HFFc6 (cell line): Measurements from ENCODE around the gene FHIT. TPM values are rescaled to one million over a fixed set of nuclear protein-coding genes. Genes with fewer than 3 reads are reported as not detected.

Experiments
- DNase-seq: peaks from one replicate; pipeline ENCODE4 v3.0.0-alpha.2; 2018
- H3K27ac Mint-ChIP-seq: 2 replicates; pipeline ENCODE4 v1.8.0; 2020; ENCODE audit warnings: mild to moderate bottlenecking, mixed read lengths
- H3K27me3 Mint-ChIP-seq: 2 replicates; pipeline ENCODE4 v1.8.0; 2021; ENCODE audit warnings: mild to moderate bottlenecking, moderate library complexity, mixed read lengths; ENCODE audit not compliant: insufficient read depth
- H3K36me3 Mint-ChIP-seq: 2 replicates; pipeline ENCODE4 v1.8.0; 2021; ENCODE audit warnings: low read depth, mixed read lengths
- H3K4me1 Mint-ChIP-seq: 2 replicates; pipeline ENCODE4 v1.8.0; 2020; ENCODE audit warnings: low read depth, mixed read lengths
- H3K4me3 Mint-ChIP-seq: 2 replicates; pipeline ENCODE4 v1.8.0; 2020; ENCODE audit warnings: mild to moderate bottlenecking, moderate library complexity, mixed read lengths
- H3K9me3 Mint-ChIP-seq: 2 replicates; pipeline ENCODE4 v1.8.0; 2020; ENCODE audit warnings: mild to moderate bottlenecking, mixed read lengths
- total RNA-seq, 6 experiments: library from RNA; stranded (reverse); fragmentation: NEBNext Ultra II Directional; extraction: Animal tissue kit (Norgen Biotek cat#: 25700); gene quantifications; 2 replicates in 1 of 6; 3 replicates in 5 of 6; pipeline ENCODE4 v1.2.3, GENCODE V29; 2021
- TF ChIP-seq, protein P1 (sequence below): fragments of 200-600 bp; sonication (generic); IDR thresholded peaks from 2 replicates; pipeline ENCODE4 v1.5.0; 2021; ENCODE audit warnings: antibody characterized with exemption, mild to moderate bottlenecking

FHIT gene
- total RNA-seq, 6 experiments from 2014 or later = 0.33 to 0.38 TPM; not detected in 4

DNA sequence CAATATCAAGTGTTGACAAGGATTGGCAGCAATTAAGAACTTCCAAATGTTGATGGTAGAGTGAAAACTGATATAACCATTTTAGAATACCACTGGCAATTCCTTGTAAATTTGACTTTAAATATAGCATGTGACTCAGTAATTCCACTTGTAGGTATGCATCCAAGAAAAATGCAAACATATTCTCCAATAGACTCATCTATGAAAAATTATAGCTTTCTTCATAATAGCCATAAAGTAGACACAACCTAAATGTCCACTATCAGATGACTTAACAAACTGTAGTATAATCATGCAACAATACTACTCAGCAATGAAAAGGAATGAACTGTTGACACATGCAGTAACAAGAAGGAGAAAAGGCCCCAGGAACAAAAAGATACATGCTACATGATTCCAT, 988.1 kb downstream of the FHIT start:
- DNase-seq = no peak
- no peaks in the 10 kb centered on the region for H3K36me3 Mint-ChIP-seq
- TF ChIP-seq, protein P1, sequence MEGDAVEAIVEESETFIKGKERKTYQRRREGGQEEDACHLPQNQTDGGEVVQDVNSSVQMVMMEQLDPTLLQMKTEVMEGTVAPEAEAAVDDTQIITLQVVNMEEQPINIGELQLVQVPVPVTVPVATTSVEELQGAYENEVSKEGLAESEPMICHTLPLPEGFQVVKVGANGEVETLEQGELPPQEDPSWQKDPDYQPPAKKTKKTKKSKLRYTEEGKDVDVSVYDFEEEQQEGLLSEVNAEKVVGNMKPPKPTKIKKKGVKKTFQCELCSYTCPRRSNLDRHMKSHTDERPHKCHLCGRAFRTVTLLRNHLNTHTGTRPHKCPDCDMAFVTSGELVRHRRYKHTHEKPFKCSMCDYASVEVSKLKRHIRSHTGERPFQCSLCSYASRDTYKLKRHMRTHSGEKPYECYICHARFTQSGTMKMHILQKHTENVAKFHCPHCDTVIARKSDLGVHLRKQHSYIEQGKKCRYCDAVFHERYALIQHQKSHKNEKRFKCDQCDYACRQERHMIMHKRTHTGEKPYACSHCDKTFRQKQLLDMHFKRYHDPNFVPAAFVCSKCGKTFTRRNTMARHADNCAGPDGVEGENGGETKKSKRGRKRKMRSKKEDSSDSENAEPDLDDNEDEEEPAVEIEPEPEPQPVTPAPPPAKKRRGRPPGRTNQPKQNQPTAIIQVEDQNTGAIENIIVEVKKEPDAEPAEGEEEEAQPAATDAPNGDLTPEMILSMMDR = no peak
- H3K4me1 Mint-ChIP-seq = no peaks in the 10 kb centered on the region
- H3K9me3 Mint-ChIP-seq = peaks cover 20% of the 10 kb centered on the region
- H3K27me3 Mint-ChIP-seq = no peaks in the 10 kb centered on the region
- no peak overlapping the region for H3K4me3 Mint-ChIP-seq
- H3K27ac Mint-ChIP-seq = no peak overlapping the region

DNA sequence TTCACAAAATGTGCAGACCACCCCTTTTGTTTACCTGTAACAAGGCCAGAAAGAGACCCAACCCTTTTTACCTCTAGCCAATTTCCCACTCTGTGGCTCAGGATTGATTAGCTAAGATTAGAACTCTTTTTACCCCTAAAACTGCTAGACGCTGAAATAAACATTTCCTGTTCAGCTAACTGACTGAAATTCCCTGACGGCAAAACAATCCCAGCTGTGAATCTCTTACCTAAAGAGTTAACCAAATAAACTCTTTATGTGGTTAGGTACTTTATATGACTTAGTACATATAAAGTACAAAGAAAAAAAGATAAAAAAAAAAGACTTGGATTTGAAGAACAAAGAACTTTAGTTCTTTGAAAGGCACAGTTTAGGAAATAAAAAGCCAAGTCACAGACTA, 988.7 kb downstream of the FHIT start:
- H3K4me3 Mint-ChIP-seq = no peak overlapping the region
- peaks cover 26% of the 10 kb centered on the region for H3K9me3 Mint-ChIP-seq
- DNase-seq = no peak
- H3K36me3 Mint-ChIP-seq = no peaks in the 10 kb centered on the region
- TF ChIP-seq, protein P1 = no peak
- H3K4me1 Mint-ChIP-seq = no peaks in the 10 kb centered on the region
- H3K27me3 Mint-ChIP-seq = no peaks in the 10 kb centered on the region
- H3K27ac Mint-ChIP-seq = no peak overlapping the region

DNA sequence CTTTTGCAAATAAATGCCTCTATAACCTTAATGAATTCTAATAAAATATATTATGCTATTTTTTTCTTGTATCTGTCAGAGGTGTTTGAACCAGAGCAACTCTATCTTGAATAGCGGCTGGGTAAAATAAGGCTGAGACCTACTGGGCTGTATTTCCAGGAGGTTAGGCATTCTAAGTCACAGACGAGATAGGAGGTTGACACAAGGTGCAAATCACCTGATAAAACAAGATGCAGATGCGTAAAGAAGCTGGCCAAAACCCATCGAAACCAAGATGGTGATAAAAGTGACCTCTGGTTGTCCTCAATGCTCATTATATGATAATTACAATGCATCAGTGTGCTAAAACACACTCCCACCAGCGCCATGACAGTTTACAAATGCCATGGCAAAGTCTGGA, 990.7 kb downstream of the FHIT start:
- no peak overlapping the region for H3K4me3 Mint-ChIP-seq
- DNase-seq = no peak
- no peaks in the 10 kb centered on the region for H3K27me3 Mint-ChIP-seq
- H3K27ac Mint-ChIP-seq = no peak overlapping the region
- no peaks in the 10 kb centered on the region for H3K4me1 Mint-ChIP-seq
- peaks cover 42% of the 10 kb centered on the region for H3K9me3 Mint-ChIP-seq
- TF ChIP-seq, protein P1 = no peak
- H3K36me3 Mint-ChIP-seq = no peaks in the 10 kb centered on the region

DNA sequence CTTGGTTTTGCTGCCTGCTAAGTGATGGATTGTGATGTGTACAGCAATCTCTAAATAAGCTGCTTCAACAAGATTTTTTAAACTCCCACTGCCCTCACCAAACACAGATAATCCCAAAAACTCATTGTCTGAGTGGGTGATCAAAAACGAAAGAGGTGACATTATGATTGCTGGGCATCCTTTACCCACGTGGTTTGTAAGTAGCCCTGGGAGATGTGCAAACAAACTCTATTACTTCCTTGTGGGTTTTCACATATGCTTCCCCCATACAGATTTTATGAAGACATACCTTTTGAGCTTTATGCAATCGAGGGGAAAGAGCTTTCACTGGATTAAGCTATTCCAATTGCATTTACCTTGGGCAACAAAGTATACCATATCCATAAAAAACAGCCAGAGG, 1000.4 kb downstream of the FHIT start:
- H3K27ac Mint-ChIP-seq = no peak overlapping the region
- no peaks in the 10 kb centered on the region for H3K4me1 Mint-ChIP-seq
- DNase-seq = no peak
- H3K36me3 Mint-ChIP-seq = no peaks in the 10 kb centered on the region
- H3K4me3 Mint-ChIP-seq = no peak overlapping the region
- no peaks in the 10 kb centered on the region for H3K27me3 Mint-ChIP-seq
- peaks cover 37% of the 10 kb centered on the region for H3K9me3 Mint-ChIP-seq
- TF ChIP-seq, protein P1 = no peak

DNA sequence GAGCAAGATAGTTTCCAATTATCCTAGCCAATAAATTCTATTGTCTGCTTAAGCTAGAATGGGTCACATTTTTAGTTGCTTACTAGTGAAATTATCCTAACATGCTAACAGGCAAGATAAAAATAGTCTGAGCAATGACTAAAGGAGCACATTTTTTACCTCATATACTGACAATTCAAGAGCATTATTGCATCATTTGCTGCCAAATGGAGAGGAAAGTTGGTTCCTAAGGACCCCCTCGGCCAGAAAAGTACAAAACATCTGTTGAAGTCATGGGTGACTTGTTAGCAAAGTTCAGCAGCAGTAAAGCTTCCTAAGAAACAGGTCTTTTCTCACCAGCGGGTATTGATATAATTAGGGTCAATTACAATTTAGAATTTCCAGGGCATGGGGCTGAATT, 1001.0 kb downstream of the FHIT start:
- Mint-ChIP-seq H3K4me1 (no peaks in the 10 kb centered on the region), H3K36me3 (no peaks in the 10 kb centered on the region), H3K9me3 (peaks cover 37% of the 10 kb centered on the region), H3K4me3 (no peak overlapping the region), H3K27ac (no peak overlapping the region), H3K27me3 (no peaks in the 10 kb centered on the region)
- no peak for DNase-seq
- TF ChIP-seq, protein P1 = no peak

DNA sequence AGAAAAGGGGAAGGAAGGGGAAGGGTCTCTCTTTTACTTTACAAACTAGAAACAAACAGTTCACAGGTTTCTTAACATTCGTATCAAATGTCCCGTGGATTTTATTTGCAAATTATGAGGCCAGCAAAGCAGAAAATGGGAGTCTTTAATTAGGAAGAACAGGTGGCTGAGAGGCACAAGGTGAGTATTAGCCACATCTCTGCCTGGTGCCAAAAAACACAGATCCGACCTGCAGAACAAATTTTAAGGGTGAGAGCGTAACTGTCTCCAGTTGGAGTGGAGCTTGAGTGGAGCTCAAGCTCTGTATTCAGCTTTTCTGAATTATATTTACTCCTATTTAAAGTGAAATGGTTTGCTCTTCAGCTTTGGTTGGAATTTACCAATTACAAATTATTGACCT, 1004.9 kb downstream of the FHIT start:
- no peak overlapping the region for H3K4me3 Mint-ChIP-seq
- H3K27me3 Mint-ChIP-seq = no peaks in the 10 kb centered on the region
- H3K4me1 Mint-ChIP-seq = no peaks in the 10 kb centered on the region
- H3K36me3 Mint-ChIP-seq = no peaks in the 10 kb centered on the region
- H3K27ac Mint-ChIP-seq = no peak overlapping the region
- H3K9me3 Mint-ChIP-seq = peaks cover 31% of the 10 kb centered on the region
- TF ChIP-seq, protein P1 = no peak
- DNase-seq = no peak
